Loucy (cell line): ENCODE results near the gene COX19.

Experiments used
- CTCF ChIP-seq: fragments of 200-600 bp; sonication (generic); conservative IDR thresholded peaks from 2 replicates; pipeline ENCODE4 v1.5.1; 2014; ENCODE audit warnings: mild to moderate bottlenecking, antibody characterized with exemption, low read length
- EZH2phosphoT487 ChIP-seq: fragments of 200-600 bp; IDR thresholded peaks from 2 replicates; pipeline ENCODE4 v1.6.1; 2018; ENCODE audit warnings: antibody characterized with exemption, mild to moderate bottlenecking, moderate library complexity, borderline replicate concordance

GRCh38 chr7:983616-984071 is 8.3 kb upstream of the COX19 start:
- TF ChIP-seq CTCF (no peak), EZH2phosphoT487 (no peak)
